Measurements from ENCODE around the gene PRMT7. TPM values are rescaled to one million over a fixed set of nuclear protein-coding genes. Genes with fewer than 3 reads are reported as not detected.

The PRMT7 gene
- total and polyA plus RNA-seq, 2 donors from 2014 or later, result 20.4 to 33.7 TPM

DNA sequence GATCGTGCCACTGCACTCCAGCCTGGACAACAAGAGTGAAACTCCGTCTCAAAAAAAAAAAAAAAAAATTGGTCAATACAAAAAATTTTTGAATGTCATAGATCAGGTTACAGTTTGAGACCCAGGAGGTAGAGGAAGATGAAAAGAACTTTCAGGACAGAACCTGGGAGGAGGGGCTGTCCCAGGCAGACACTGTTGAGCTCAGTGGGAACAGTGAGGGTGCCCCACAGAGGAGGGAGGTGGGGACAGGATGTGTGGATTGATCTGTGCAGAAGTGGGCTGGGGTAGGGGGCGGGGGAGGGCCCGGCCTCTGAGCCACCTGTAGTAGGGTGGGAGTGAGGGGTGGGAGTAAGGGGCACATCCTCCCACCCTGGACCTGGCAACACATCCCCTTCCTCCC, 58.3 kb downstream of the PRMT7 start:
- H3K4me3 ChIP-seq (ENCODE audit: low read length in 3 of 3), result no peak overlapping the region
- no peaks in the 10 kb centered on the region for H3K27me3 ChIP-seq (ENCODE audit: control insufficient read depth, insufficient read depth, low read length)
- peaks cover 0 to 6% (median 0%) of the 10 kb centered on the region in 3 donors for H3K4me1 ChIP-seq (ENCODE audit: control insufficient read depth in 2 of 3, insufficient read depth in 2 of 3, low read depth in 1 of 3, low read length in 3 of 3)
- H3K9ac ChIP-seq (ENCODE audit: low read length in 3 of 3), result no peak overlapping the region
- peak in 1 of 5 donors; percentile 42 for DNase-seq
- FAIRE-seq, result no peak
- no peaks in the 10 kb centered on the region for H3K36me3 ChIP-seq (ENCODE audit: control insufficient read depth in 2 of 3, insufficient read depth in 3 of 3, low read length in 3 of 3)
- TF ChIP-seq, protein P1, sequence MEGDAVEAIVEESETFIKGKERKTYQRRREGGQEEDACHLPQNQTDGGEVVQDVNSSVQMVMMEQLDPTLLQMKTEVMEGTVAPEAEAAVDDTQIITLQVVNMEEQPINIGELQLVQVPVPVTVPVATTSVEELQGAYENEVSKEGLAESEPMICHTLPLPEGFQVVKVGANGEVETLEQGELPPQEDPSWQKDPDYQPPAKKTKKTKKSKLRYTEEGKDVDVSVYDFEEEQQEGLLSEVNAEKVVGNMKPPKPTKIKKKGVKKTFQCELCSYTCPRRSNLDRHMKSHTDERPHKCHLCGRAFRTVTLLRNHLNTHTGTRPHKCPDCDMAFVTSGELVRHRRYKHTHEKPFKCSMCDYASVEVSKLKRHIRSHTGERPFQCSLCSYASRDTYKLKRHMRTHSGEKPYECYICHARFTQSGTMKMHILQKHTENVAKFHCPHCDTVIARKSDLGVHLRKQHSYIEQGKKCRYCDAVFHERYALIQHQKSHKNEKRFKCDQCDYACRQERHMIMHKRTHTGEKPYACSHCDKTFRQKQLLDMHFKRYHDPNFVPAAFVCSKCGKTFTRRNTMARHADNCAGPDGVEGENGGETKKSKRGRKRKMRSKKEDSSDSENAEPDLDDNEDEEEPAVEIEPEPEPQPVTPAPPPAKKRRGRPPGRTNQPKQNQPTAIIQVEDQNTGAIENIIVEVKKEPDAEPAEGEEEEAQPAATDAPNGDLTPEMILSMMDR (IDR thresholded peaks at IDR 0.05; ENCODE audit: borderline replicate concordance, extremely low read depth, insufficient read depth), result no peak
- intact Hi-C loops (cut with DNase I), result no loop called here
- H3K9me3 ChIP-seq (ENCODE audit: control insufficient read depth in 2 of 3, insufficient read depth in 1 of 3, low read length in 3 of 3), result no peaks in the 10 kb centered on the region
- H3K27ac ChIP-seq (ENCODE audit: low read depth in 2 of 2, low read length in 2 of 2), result no peak overlapping the region

DNA sequence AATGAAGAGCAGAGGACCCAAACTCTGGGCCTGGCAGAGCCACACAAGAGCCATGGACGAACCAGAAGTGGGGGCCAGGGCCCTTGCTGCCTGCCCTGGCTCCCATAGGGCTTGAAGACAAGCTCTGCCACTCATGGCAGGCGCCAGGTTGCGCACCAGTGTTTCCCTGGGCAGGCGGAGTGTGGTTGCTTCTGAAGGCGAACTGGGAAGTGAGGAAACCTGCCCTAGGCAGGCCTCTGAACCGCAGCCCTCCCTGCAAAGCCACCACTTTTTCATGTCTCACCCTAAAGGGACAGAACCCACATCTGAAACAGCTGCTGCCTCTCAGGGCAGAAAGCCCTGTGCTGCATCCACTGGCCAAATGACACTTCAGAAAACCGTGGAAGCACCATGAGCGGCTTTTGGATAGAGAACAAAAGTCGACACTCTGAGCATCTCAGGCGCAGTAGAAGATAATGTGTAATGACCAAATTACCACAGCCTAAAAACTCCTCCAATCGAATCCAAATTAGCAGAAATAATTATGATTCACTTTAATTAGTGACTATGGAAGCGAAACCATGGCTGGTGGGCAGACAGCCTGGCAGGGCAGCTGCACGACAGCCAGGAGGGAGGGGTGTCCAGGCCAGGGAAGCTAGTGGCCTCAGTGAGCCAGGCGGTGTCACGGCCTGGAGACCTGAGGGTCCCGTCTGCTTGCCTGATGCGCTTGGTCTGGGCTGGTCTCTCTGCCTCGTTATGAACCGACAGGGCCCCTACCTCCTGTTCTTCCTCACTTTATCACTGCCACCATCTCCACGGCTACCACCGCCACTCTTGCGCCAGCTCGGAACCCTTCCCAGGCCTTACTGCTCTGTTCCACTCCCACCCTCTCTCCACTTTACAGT, 59.1 kb downstream of the PRMT7 start:
- Histone ChIP-seq H3K9me3 (ENCODE audit: control insufficient read depth in 2 of 3, insufficient read depth in 1 of 3, low read length in 3 of 3) (no peaks in the 10 kb centered on the region), H3K27ac (ENCODE audit: low read depth in 2 of 2, low read length in 2 of 2) (no peak overlapping the region), H3K4me3 (ENCODE audit: low read length in 3 of 3) (no peak overlapping the region), H3K27me3 (ENCODE audit: control insufficient read depth, insufficient read depth, low read length) (no peaks in the 10 kb centered on the region), H3K4me1 (ENCODE audit: control insufficient read depth in 2 of 3, insufficient read depth in 2 of 3, low read depth in 1 of 3, low read length in 3 of 3) (peaks cover 0 to 2% (median 0%) of the 10 kb centered on the region in 3 donors), H3K9ac (ENCODE audit: low read length in 3 of 3) (no peak overlapping the region), H3K36me3 (ENCODE audit: control insufficient read depth in 2 of 3, insufficient read depth in 3 of 3, low read length in 3 of 3) (no peaks in the 10 kb centered on the region)
- DNase-seq (peak in 2 of 5 donors; percentile 38 to 67), FAIRE-seq (no peak)
- intact Hi-C loops (cut with DNase I), result no loop called here
- TF ChIP-seq, protein P1 (IDR thresholded peaks at IDR 0.05; ENCODE audit: borderline replicate concordance, extremely low read depth, insufficient read depth), result no peak

DNA sequence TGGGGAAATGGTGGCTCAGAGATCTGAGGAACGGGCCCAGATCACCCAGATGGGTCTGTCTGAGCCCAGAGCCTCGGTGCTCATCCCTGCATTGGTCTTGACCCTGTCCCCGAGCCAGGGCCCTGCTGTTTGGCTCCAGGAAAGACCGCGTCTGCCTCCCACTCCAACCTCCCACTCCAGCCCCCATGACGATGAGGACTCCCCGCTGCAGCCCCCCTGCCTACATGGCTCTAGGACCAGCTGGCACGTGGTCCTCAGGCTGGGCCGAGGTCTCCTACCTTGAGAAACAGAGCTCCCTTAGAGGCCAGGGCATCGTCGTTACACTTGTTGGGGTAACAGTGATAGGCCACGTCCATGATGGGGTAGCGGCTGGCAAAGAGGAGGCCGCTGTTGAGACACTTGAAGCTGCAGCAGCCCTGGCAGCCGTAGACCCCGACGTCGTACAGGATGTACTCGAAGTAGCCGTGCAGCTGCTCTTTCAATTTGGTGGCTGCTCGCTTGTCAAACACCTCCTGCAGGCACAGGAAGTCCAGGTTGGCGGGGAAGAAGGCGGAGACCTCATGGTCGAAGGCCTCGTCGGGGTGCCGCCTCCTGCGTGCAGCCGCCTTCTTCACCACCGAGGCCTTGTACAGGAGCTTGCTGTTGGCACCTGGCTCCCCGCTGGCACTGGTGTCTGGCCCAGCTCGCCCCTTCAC, 59.9 kb downstream of the PRMT7 start:
- no peaks in the 10 kb centered on the region for H3K36me3 ChIP-seq (ENCODE audit: control insufficient read depth in 2 of 3, insufficient read depth in 3 of 3, low read length in 3 of 3)
- TF ChIP-seq, protein P1 (IDR thresholded peaks at IDR 0.05; ENCODE audit: borderline replicate concordance, extremely low read depth, insufficient read depth), result no peak
- FAIRE-seq (no peak), DNase-seq (peak in 2 of 5 donors; percentile 38 to 74)
- H3K4me3 ChIP-seq (ENCODE audit: low read length in 3 of 3), result no peak overlapping the region
- H3K4me1 ChIP-seq (ENCODE audit: control insufficient read depth in 2 of 3, insufficient read depth in 2 of 3, low read depth in 1 of 3, low read length in 3 of 3), result no peaks in the 10 kb centered on the region
- no peaks in the 10 kb centered on the region for H3K27me3 ChIP-seq (ENCODE audit: control insufficient read depth, insufficient read depth, low read length)
- no peaks in the 10 kb centered on the region for H3K9me3 ChIP-seq (ENCODE audit: control insufficient read depth in 2 of 3, insufficient read depth in 1 of 3, low read length in 3 of 3)
- H3K9ac ChIP-seq (ENCODE audit: low read length in 3 of 3), result no peak overlapping the region
- no peak overlapping the region for H3K27ac ChIP-seq (ENCODE audit: low read depth in 2 of 2, low read length in 2 of 2)
- intact Hi-C loops (cut with DNase I), result no loop called here
